Colonic mucosa (tissue), 4 donors: ENCODE results near the gene LRMDA. TPM values are rescaled to one million over a fixed set of nuclear protein-coding genes. Genes with fewer than 3 reads are reported as not detected.

Experiments
- DNase-seq: peaks from one replicate; pipeline ENCODE4 v3.0.0-alpha.2; 2020
- H3K27ac ChIP-seq: fragments of 200-600 bp; one replicate; pipeline ENCODE4 v1.8.0; 2021
- H3K27me3 ChIP-seq: fragments of 200-600 bp; one replicate; pipeline ENCODE4 v1.8.0; 2021
- H3K36me3 ChIP-seq: fragments of 200-600 bp; one replicate; pipeline ENCODE4 v1.8.0; 2021
- H3K4me1 ChIP-seq: fragments of 200-600 bp; one replicate; pipeline ENCODE4 v1.8.0; 2021; ENCODE audit warnings: mild to moderate bottlenecking
- H3K4me3 ChIP-seq: fragments of 200-600 bp; one replicate; pipeline ENCODE4 v1.8.0; 2021
- H3K9ac ChIP-seq, 2 donors: one replicate each; pipeline ENCODE4 v1.7.0; 2013; ENCODE audit warnings: control low read depth in 2 of 2, low read depth in 2 of 2, low read length in 2 of 2
- H3K9me3 ChIP-seq: fragments of 200-600 bp; one replicate; pipeline ENCODE4 v1.8.0; 2021
- intact Hi-C: fragments of 100-400 bp; cut with DNase I; formaldehyde crosslinking; loops from one replicate; pipeline ENCODE4 v1.14.1; 2022
- total RNA-seq, 2 donors: library from RNA; stranded (reverse); fragmentation: NEBNext Ultra II Directional in 1 of 2; extraction: Animal tissue kit (Norgen Biotek cat#: 25700) in 1 of 2; gene quantifications; one replicate each; pipeline ENCODE4 v1.2.1, GENCODE V29; 2021
- TF ChIP-seq, protein P1 (sequence below): fragments of 200-600 bp; IDR thresholded peaks from one replicate; pipeline ENCODE4 v1.8.0; 2022; ENCODE audit warnings: antibody characterized with exemption, mild to moderate bottlenecking
- donor health status: healthy.
- donor health status: DM: no; HTN: no; CAD: no.
- donor health status: DM: no; HTN: no; CAD: no.

The LRMDA gene
- total RNA-seq, 2 donors from 2014 or later = 2.5 to 5.2 TPM

DNA sequence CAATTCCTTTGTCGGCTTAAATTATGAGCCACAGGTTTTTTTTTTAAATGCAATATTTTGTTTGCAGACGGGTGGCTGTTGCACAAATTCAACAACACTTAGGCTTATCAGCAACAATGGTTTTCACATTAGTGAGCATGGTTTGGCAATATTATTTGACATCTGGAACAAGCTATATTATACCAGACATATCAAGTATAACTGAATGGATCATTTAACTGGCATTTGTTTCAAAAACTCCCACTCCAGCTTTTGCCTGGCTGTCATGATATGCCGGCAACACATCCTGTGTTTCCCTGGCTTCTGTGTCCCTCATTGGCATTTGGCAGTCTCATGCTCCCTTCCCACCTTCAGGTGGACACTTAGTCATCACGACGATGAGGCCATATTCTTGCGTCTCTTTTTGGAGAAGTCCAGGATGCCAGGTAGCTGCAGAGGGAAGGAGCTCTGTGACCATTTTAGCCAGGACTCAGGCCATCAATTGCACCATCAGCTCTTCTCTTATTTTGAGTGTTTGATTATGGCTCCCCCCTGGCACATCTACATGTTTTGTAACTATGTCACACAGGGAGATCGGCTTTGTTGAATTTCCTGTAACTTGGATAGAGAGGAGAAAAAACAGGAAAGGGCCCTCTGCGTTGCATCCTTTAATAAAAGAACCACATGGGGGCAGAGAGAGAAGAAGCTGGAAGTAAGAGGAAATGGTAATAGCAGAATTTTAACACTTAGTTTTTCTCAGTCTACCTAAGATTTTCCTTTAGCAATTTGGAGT is 413.9 kb downstream of the LRMDA start:
- H3K9me3 ChIP-seq = no peaks in the 10 kb centered on the region
- H3K4me1 ChIP-seq = no peaks in the 10 kb centered on the region
- no peaks in the 10 kb centered on the region for H3K36me3 ChIP-seq
- H3K9ac ChIP-seq = no peak overlapping the region
- intact Hi-C loops = no loop called here
- H3K27me3 ChIP-seq = no peaks in the 10 kb centered on the region
- TF ChIP-seq, protein P1, sequence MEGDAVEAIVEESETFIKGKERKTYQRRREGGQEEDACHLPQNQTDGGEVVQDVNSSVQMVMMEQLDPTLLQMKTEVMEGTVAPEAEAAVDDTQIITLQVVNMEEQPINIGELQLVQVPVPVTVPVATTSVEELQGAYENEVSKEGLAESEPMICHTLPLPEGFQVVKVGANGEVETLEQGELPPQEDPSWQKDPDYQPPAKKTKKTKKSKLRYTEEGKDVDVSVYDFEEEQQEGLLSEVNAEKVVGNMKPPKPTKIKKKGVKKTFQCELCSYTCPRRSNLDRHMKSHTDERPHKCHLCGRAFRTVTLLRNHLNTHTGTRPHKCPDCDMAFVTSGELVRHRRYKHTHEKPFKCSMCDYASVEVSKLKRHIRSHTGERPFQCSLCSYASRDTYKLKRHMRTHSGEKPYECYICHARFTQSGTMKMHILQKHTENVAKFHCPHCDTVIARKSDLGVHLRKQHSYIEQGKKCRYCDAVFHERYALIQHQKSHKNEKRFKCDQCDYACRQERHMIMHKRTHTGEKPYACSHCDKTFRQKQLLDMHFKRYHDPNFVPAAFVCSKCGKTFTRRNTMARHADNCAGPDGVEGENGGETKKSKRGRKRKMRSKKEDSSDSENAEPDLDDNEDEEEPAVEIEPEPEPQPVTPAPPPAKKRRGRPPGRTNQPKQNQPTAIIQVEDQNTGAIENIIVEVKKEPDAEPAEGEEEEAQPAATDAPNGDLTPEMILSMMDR = no peak
- H3K27ac ChIP-seq = no peak overlapping the region
- no peak overlapping the region for H3K4me3 ChIP-seq
- no peak for DNase-seq

DNA sequence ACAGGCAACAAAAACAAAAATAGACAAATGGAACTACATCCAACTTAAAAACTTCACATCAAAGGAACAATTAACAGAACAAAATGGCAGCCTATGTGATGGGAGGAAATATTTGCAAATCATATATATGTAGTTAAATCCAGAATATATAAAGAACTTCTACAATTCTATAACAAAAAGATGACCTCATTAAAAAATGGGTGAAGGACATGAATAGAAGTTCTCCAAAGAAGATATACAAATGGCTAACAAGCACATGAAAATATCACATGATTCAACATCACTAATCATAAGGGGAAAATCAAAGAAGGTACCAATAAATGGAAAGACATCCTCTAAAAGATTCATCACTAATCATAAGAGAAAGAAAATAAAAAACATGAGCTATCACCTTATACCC is 416.1 kb downstream of the LRMDA start:
- intact Hi-C loops = no loop called here
- Histone ChIP-seq H3K27ac (no peak overlapping the region), H3K36me3 (no peaks in the 10 kb centered on the region), H3K4me1 (no peaks in the 10 kb centered on the region), H3K27me3 (no peaks in the 10 kb centered on the region), H3K9me3 (no peaks in the 10 kb centered on the region), H3K9ac (no peak overlapping the region), H3K4me3 (no peak overlapping the region)
- TF ChIP-seq, protein P1 = no peak
- DNase-seq = no peak

DNA sequence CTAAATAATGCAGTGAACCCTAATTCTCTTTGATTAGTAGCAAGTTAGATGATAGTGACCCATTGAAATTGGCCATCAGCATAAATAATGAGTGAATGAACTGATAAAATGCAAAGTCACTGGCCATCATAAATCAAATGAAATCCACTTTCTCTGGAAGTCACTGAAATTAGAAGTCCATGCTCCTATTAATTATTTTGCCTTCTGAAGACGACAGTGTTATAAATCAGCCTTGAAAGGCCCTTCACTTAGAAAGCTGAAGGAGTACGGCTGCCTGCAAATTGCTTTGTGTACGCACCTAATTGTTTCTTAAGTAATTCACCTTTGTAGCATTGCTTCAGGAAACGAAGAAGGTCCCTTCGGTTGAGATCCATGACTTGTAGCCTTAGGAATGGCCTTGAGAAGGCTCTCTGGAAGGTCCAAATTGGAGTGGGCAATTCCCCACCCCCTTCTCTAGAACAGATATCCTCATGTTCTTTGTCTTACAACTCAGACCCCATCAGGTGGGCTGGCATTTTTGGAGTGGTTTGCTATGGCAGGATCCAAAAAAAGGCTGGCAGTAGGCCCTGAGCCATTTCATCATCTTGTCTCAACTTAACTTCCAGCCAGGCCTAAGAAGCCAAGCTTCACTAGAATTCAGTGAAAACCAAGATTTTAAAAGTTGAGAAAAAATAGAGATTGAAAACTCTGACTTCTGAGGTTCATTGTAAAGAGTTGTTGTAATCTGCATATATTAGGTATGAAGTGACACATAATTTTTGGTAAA is 420.3 kb downstream of the LRMDA start:
- no peak for DNase-seq
- Histone ChIP-seq H3K9me3 (no peaks in the 10 kb centered on the region), H3K9ac (no peak overlapping the region), H3K4me1 (no peaks in the 10 kb centered on the region), H3K27ac (no peak overlapping the region), H3K4me3 (no peak overlapping the region), H3K27me3 (no peaks in the 10 kb centered on the region), H3K36me3 (no peaks in the 10 kb centered on the region)
- TF ChIP-seq, protein P1 = no peak
- intact Hi-C loops = no loop called here

DNA sequence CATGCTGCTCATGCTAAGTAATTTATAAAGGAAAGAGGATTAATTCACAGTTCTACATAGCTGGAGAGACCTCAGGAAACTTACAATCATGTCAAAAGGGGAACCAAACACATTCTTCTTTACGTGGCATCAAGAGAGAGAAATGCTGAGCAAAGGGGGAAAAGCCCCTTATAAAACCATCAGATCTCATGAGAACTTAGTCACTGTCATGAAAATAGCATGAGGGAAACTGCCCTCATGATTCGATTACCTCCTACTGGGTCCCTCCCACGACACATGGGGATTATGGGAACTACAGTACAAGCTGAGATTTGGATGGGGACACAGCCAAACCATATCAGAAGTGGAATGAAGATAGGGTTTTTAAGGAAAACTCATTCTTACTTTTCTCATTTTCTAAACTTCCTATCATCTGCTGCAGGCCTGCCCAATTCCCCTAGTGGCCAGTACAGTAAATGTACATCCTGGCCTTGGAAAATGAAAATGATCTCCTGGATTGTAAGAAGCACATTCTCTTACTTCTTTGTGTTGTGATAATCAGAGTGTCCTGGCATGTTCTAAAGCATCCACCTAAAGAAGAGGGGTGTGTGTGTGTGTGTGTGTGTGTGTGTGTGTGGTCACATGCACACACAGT is 421.5 kb downstream of the LRMDA start:
- Histone ChIP-seq H3K9ac (no peak overlapping the region), H3K9me3 (no peaks in the 10 kb centered on the region), H3K4me3 (no peak overlapping the region), H3K4me1 (no peaks in the 10 kb centered on the region), H3K27ac (no peak overlapping the region), H3K36me3 (no peaks in the 10 kb centered on the region), H3K27me3 (no peaks in the 10 kb centered on the region)
- TF ChIP-seq, protein P1 = peak; percentile 18
- intact Hi-C loops = no loop called here
- no peak for DNase-seq

DNA sequence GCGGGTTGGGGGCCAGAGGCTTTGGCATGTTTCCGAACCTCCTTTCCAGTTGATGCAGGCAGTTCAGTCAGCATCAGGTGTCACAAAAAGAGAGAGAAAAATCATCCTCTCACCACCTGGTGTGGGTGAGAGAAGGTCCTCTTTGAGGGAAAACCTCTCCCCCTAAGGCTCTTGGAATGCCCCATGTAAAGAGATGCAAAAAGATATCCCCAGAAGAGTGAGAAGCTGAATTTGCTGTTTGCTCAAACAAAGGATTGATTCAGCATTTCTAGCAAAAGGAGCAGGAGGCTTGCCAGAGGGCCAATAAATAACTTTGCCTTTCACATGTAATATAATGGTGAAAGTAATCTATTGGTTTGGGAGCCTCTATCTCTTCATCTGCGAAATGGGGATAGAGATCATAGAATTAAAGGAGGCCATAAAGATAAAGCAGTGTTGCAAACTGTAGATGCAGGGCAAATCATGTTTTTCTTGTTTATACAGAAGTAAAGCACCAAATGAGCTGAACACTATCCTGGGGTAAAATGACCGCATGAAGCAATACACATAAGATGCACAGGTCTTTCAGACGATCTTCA is 425.9 kb downstream of the LRMDA start:
- no peaks in the 10 kb centered on the region for H3K9me3 ChIP-seq
- TF ChIP-seq, protein P1 = no peak
- H3K27ac ChIP-seq = no peak overlapping the region
- no peaks in the 10 kb centered on the region for H3K27me3 ChIP-seq
- H3K36me3 ChIP-seq = no peaks in the 10 kb centered on the region
- DNase-seq = no peak
- H3K4me1 ChIP-seq = no peaks in the 10 kb centered on the region
- intact Hi-C loops = no loop called here
- H3K9ac ChIP-seq = no peak overlapping the region
- no peak overlapping the region for H3K4me3 ChIP-seq
